Activated effector memory CD4-positive, alpha-beta T cell treated with Interleukin-2 at 50 U/mL for 16 hours (primary cell): Measurements from ENCODE around the gene ZSWIM7.

Experiments
- DNase-seq: peaks from one replicate; pipeline ENCODE4 v3.0.0-alpha.2; 2020

The ZSWIM7 gene

GRCh38 chr17:15999141-15999973 is at the start of gene ZSWIM7, which contains the start of gene TTC19:
Gene ZSWIM7 (minus strand): TSS chr17:15999704. CDS start chr17:15999594, 110 bp downstream.
Gene TTC19 (plus strand): TSS chr17:15999824. CDS start chr17:15999849, 25 bp downstream.
- peak; percentile 87 for DNase-seq

GRCh38 chr17:16048811-16049449 is 49.4 kb upstream of the ZSWIM7 start:
- no peak for DNase-seq

- DNase-seq: no peak
These were observed 47.5 kb upstream of the ZSWIM7 start for GRCh38 chr17:16046966-16047365.

GRCh38 chr17:16044487-16044886 is 45.0 kb upstream of the ZSWIM7 start:
- no peak for DNase-seq

- DNase-seq: no peak
These were observed 41.3 kb upstream of the ZSWIM7 start for GRCh38 chr17:16040710-16041251.

GRCh38 chr17:16037636-16038035 is 38.1 kb upstream of the ZSWIM7 start:
- DNase-seq: no peak

- DNase-seq: no peak
These were observed 36.8 kb upstream of the ZSWIM7 start for GRCh38 chr17:16036261-16036660.

- no peak for DNase-seq
These were observed 34.3 kb upstream of the ZSWIM7 start for GRCh38 chr17:16033729-16034349.

- DNase-seq: no peak
These were observed 28.4 kb upstream of the ZSWIM7 start for GRCh38 chr17:16027708-16028584.

- DNase-seq: no peak
These were observed 27.4 kb upstream of the ZSWIM7 start for GRCh38 chr17:16026895-16027294.

- no peak for DNase-seq
These were observed 25.7 kb upstream of the ZSWIM7 start for GRCh38 chr17:16025202-16025601.

GRCh38 chr17:16023881-16024280 is 24.4 kb upstream of the ZSWIM7 start:
- DNase-seq: no peak

- DNase-seq: no peak
These were observed 19.8 kb upstream of the ZSWIM7 start for GRCh38 chr17:16019347-16019746.

GRCh38 chr17:16013943-16014407 is 14.5 kb upstream of the ZSWIM7 start:
- DNase-seq: no peak

- DNase-seq: no peak
These were observed 7.9 kb upstream of the ZSWIM7 start for GRCh38 chr17:16007439-16007838.

GRCh38 chr17:16005636-16006035 is 6.1 kb upstream of the ZSWIM7 start:
- no peak for DNase-seq

GRCh38 chr17:16003841-16004240 is 4.3 kb upstream of the ZSWIM7 start:
- DNase-seq: no peak

GRCh38 chr17:16002708-16003260 is 3.3 kb upstream of the ZSWIM7 start:
- DNase-seq: no peak

GRCh38 chr17:16001226-16001897 is 1.9 kb upstream of the ZSWIM7 start:
- no peak for DNase-seq

- DNase-seq: no peak
These were observed 697 bp upstream of the ZSWIM7 start for GRCh38 chr17:15999974-16000827.
